ENCODE data around the gene PTGER1. TPM values are rescaled to one million over a fixed set of nuclear protein-coding genes. Genes with fewer than 3 reads are reported as not detected.
A peak's percentile ranks its signal among the peaks of the same experiment; 100 is the strongest.

The PTGER1 gene
- total and polyA plus RNA-seq, 2 of the 13 experiments (the other 11 are each of a cell fraction or from before 2014, with no cell fraction given), result 0.13 TPM; not detected in 1

- POLR2A ChIA-PET, result interaction anchor here (1.4 kb wide), 1 partner anchor 16 kb away, joined by 4 read pairs; the partner anchor contains the start of gene DNAJB1
- CTCF ChIA-PET (ENCODE audit: low intra/inter-chr PET ratio, low total read pairs), result no interaction called here
- Histone ChIP-seq H3K4me3 (replicated peaks in 1 of 3; ENCODE audit: insufficient read depth in 1 of 3, low read depth in 2 of 3, low read length in 3 of 3) (no peak overlapping the region), H2AFZ (ENCODE audit: low read length) (no peak overlapping the region), H3K9ac (ENCODE audit: insufficient read depth, low read depth, low read length) (no peak overlapping the region), H3K9me3 (ENCODE audit: low read length) (no peaks in the 10 kb centered on the region), H3K36me3 (replicated peaks in 1 of 2; ENCODE audit: control insufficient read depth in 1 of 2, insufficient read depth in 2 of 2, low read length in 2 of 2) (no peaks in the 10 kb centered on the region), H3K27ac (ENCODE audit: extremely low read length, insufficient read depth, low read length) (no peak overlapping the region), H4K20me1 (ENCODE audit: insufficient read depth, low read length) (no peaks in the 10 kb centered on the region), H3K4me2 (ENCODE audit: low read depth, low read length) (peak overlapping the region; percentile 34; the same call in 1 of the 2 replicates), H3K27me3 (ENCODE audit: control insufficient read depth in 1 of 2, insufficient read depth in 2 of 2, low read length in 2 of 2) (no peaks in the 10 kb centered on the region), H3K4me1 (ENCODE audit: insufficient read depth, low read length) (peaks cover 66% of the 10 kb centered on the region), H3K79me2 (ENCODE audit: insufficient read depth, low read length) (no peaks in the 10 kb centered on the region)
- peak; percentile 50 for ATAC-seq
- BruUV-seq (replicated peaks), result no TSS peak
- intact Hi-C loops (cut with micrococcal nuclease; ENCODE audit: unreplicated experiment), result no loop called here
- peak; percentile 80 for FAIRE-seq
- 9% methylated on average over 7 of the region's 11 CpGs for WGBS (ENCODE audit: low lambda C conversion rate)
- in situ Hi-C loops (cut with HindIII; ENCODE audit: extremely low pct_ligation_motif_present, low pct_unique_long_range_greater_than_20kb), result loop anchor here (5.0 kb wide), 1 partner anchor 45 kb away; no protein-coding TSS in a partner anchor
- peak; percentile 70 for DNase-seq (ENCODE audit: low spot score)
- TF ChIP-seq CAMTA2 (CRISPR knock-in tag; IDR thresholded peaks at IDR 0.05; ENCODE audit: borderline replicate concordance), result no peak
- no peak for TF ChIP-seq ELF3 (CRISPR knock-in tag; IDR thresholded peaks at IDR 0.05)
- TF ChIP-seq ZNF510 (CRISPR knock-in tag; IDR thresholded peaks at IDR 0.05; ENCODE audit: low read depth), result no peak
- no peak for TF ChIP-seq UBTF (CRISPR knock-in tag; IDR thresholded peaks at IDR 0.05)
- peak; percentile 38; the same call in 1 of the 2 replicates for TF ChIP-seq PATZ1 (CRISPR knock-in tag; IDR thresholded peaks at IDR 0.05)
- no peak for TF ChIP-seq MAX (IDR thresholded peaks at IDR 0.05)
- no peak for TF ChIP-seq ZNF792 (CRISPR knock-in tag; IDR thresholded peaks at IDR 0.05)
- TF ChIP-seq JDP2 (CRISPR knock-in tag; IDR thresholded peaks at IDR 0.05; ENCODE audit: borderline replicate concordance), result no peak
- no peak for TF ChIP-seq MZF1 (CRISPR knock-in tag; IDR thresholded peaks at IDR 0.05; ENCODE audit: borderline replicate concordance)
- TF ChIP-seq ZBTB1 (CRISPR knock-in tag; IDR thresholded peaks at IDR 0.05; ENCODE audit: borderline replicate concordance), result no peak
- TF ChIP-seq HOXA3 (CRISPR knock-in tag; IDR thresholded peaks at IDR 0.05), result no peak
- 0 out of 2 replicates have a peak, but pooled peaks have one; percentile 29 for TF ChIP-seq NR2F6 (IDR thresholded peaks at IDR 0.05)
- 0 out of 2 replicates have a peak, but pooled peaks have one; percentile 27 for TF ChIP-seq NR2F6 (CRISPR knock-in tag; IDR thresholded peaks at IDR 0.05)
- no peak for TF ChIP-seq KDM6A (CRISPR knock-in tag; IDR thresholded peaks at IDR 0.05; ENCODE audit: low read depth)
- TF ChIP-seq PAXIP1 (CRISPR knock-in tag; conservative IDR thresholded peaks at IDR 0.05), result 0 out of 2 replicates have a peak, but pooled peaks have one; percentile 30
- TF ChIP-seq FOXA3 (CRISPR knock-in tag; IDR thresholded peaks at IDR 0.05), result peak; percentile 62; the same call in 1 of the 2 replicates
- TF ChIP-seq KLF15 (CRISPR knock-in tag; IDR thresholded peaks at IDR 0.05; ENCODE audit: borderline replicate concordance), result no peak
Observed at GRCh38 chr19:14502334-14503092, 27.4 kb upstream of the PTGER1 start.
